Measurements from ENCODE around the gene ARMC3. TPM values are rescaled to one million over a fixed set of nuclear protein-coding genes. Genes with fewer than 3 reads are reported as not detected.
A peak's percentile ranks its signal among the peaks of the same experiment; 100 is the strongest.

ARMC3 gene
- total and polyA plus RNA-seq, 9 of the 15 experiments (the other 6 are each of a cell fraction or from before 2014, with no cell fraction given): 0.33 to 1.1 (median 0.62) TPM

- TF ChIP-seq C11orf30 (IDR thresholded peaks at IDR 0.05; ENCODE audit: low read depth): no peak
- TF ChIP-seq, protein P1, sequence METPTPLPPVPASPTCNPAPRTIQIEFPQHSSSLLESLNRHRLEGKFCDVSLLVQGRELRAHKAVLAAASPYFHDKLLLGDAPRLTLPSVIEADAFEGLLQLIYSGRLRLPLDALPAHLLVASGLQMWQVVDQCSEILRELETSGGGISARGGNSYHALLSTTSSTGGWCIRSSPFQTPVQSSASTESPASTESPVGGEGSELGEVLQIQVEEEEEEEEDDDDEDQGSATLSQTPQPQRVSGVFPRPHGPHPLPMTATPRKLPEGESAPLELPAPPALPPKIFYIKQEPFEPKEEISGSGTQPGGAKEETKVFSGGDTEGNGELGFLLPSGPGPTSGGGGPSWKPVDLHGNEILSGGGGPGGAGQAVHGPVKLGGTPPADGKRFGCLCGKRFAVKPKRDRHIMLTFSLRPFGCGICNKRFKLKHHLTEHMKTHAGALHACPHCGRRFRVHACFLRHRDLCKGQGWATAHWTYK (CRISPR knock-in tag; IDR thresholded peaks at IDR 0.05): no peak
- TF ChIP-seq, protein P2, sequence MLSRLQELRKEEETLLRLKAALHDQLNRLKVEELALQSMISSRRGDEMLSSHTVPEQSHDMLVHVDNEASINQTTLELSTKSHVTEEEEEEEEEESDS (CRISPR knock-in tag; IDR thresholded peaks at IDR 0.05): no peak
- TF ChIP-seq, protein P3, sequence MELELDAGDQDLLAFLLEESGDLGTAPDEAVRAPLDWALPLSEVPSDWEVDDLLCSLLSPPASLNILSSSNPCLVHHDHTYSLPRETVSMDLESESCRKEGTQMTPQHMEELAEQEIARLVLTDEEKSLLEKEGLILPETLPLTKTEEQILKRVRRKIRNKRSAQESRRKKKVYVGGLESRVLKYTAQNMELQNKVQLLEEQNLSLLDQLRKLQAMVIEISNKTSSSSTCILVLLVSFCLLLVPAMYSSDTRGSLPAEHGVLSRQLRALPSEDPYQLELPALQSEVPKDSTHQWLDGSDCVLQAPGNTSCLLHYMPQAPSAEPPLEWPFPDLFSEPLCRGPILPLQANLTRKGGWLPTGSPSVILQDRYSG (tag; conservative IDR thresholded peaks at IDR 0.05; ENCODE audit: low read depth): no peak; the same call in 1 of the 2 replicates
- no peak for TF ChIP-seq MEF2A (IDR thresholded peaks at IDR 0.05; ENCODE audit: control insufficient read depth, low read depth, low read length)
- TF ChIP-seq TFE3 (CRISPR knock-in tag; IDR thresholded peaks at IDR 0.05): no peak
- TF ChIP-seq ZSCAN32 (CRISPR knock-in tag; IDR thresholded peaks at IDR 0.05): no peak
- TF ChIP-seq ZNF766 (CRISPR knock-in tag; conservative IDR thresholded peaks at IDR 0.05): peak; percentile 85; the same call in 1 of the 2 replicates
- no peak for TF ChIP-seq PHB2 (IDR thresholded peaks at IDR 0.05; ENCODE audit: low read depth)
- TF ChIP-seq ATF1 (CRISPR knock-in tag; IDR thresholded peaks at IDR 0.05): no peak
- no peak for TF ChIP-seq ATF1 (tag; IDR thresholded peaks at IDR 0.05)
- TF ChIP-seq HNRNPK (IDR thresholded peaks at IDR 0.05; ENCODE audit: low read depth, low read length, poor library complexity, severe bottlenecking): no peak
- no peak for TF ChIP-seq ZNF263 (CRISPR knock-in tag; IDR thresholded peaks at IDR 0.05; ENCODE audit: borderline replicate concordance)
- TF ChIP-seq KAT8 (IDR thresholded peaks at IDR 0.05; ENCODE audit: low read depth): no peak
- TF ChIP-seq ZNF316 (IDR thresholded peaks at IDR 0.05): no peak
- TF ChIP-seq JUND (IDR thresholded peaks at IDR 0.05; ENCODE audit: borderline replicate concordance, low read depth, low read length): peak; percentile 53; the same call in 1 of the 2 replicates
- TF ChIP-seq JUND (tag; IDR thresholded peaks at IDR 0.05; ENCODE audit: borderline replicate concordance, low read depth, low read length): peak; percentile 62; the same call in 2 of the 3 replicates
- no peak for TF ChIP-seq MYC (IDR thresholded peaks at IDR 0.05; ENCODE audit: low read depth, low read length)
- no peak for TF ChIP-seq MYC (CRISPR knock-in tag; IDR thresholded peaks at IDR 0.05; ENCODE audit: borderline replicate concordance, low read depth)
- peak; percentile 52 for TF ChIP-seq ETV1 (tag; conservative IDR thresholded peaks at IDR 0.05; ENCODE audit: low read depth)
- TF ChIP-seq ESRRB (CRISPR knock-in tag; IDR thresholded peaks at IDR 0.05; ENCODE audit: borderline replicate concordance): no peak
- no peak for TF ChIP-seq CLOCK (CRISPR knock-in tag; IDR thresholded peaks at IDR 0.05; ENCODE audit: borderline replicate concordance)
- TF ChIP-seq HDAC6 (IDR thresholded peaks at IDR 0.05; ENCODE audit: low read depth, low read length): no peak
- TF ChIP-seq ESRRA (IDR thresholded peaks at IDR 0.05; ENCODE audit: borderline replicate concordance, low read depth): peak; percentile 77; the same call in 1 of the 2 replicates
Measured at GRCh38 chr10:23051855-23052331, 124.0 kb downstream of the ARMC3 start (continued).

Data from K562 (cell line).